ENCODE data around the gene ANKRD28.

ANKRD28 gene

DNA sequence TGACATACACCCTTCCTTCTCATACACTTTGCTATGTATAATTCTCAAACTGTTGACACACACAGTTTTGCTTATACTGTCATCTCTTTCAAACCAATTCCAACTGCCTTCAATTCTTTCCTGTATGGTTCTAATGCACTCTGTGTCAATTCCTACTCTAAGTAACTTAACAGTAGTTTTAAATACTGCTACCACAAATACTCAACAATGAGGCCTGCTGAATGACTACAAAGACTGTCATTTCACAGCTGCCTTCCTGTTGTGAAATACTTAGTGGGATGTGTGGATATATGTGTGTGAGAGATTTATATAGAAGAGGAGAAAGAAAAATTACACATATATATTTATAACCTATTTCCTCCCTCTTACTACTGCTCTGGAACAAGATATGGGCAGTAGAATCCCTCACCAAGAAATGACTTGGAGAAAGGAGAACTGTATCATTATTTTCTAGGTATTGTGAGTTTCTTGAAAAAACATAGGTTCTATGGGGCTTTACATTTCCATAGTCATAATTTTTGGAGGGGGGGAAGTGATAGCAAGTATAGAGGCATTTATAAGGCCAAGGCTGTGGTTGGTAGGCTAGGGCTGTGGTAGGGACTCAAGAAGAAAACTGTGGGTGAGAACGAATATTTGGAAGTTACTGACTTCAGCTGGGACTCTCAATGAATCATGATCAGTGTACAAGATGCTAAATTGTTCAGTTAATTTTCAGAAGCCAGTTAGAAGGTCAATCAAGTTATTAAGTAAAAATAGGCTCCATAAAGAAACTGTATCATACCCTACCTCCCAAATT, 88.7 kb downstream of the ANKRD28 start:
- ChIA-PET CTCF (no interaction called here), POLR2A (no interaction called here)
- no peak for DNase-seq (ENCODE audit: extremely low spot score)
- TF ChIP-seq ZNF384 (IDR thresholded peaks at IDR 0.05) (no peak), FOXK2 (IDR thresholded peaks at IDR 0.05) (no peak), CTBP1 (IDR thresholded peaks at IDR 0.05; ENCODE audit: borderline replicate concordance) (no peak), L3MBTL2 (conservative IDR thresholded peaks at IDR 0.05) (no peak), FOXA1 (IDR thresholded peaks at IDR 0.05) (no peak), FOXM1 (IDR thresholded peaks at IDR 0.05; ENCODE audit: borderline replicate concordance) (no peak), SUZ12 (IDR thresholded peaks at IDR 0.05) (no peak), ELF4 (IDR thresholded peaks at IDR 0.05) (no peak), ARNT (IDR thresholded peaks at IDR 0.05) (no peak), HDGF (IDR thresholded peaks at IDR 0.05; ENCODE audit: borderline replicate concordance) (no peak), NFRKB (IDR thresholded peaks at IDR 0.05) (no peak), TARDBP (IDR thresholded peaks at IDR 0.05) (no peak), LEF1 (IDR thresholded peaks at IDR 0.05; ENCODE audit: borderline replicate concordance) (no peak), BHLHE40 (IDR thresholded peaks at IDR 0.05; ENCODE audit: borderline replicate concordance) (no peak), SP1 (IDR thresholded peaks at IDR 0.05) (no peak)
- TF ChIP-seq, protein P1, sequence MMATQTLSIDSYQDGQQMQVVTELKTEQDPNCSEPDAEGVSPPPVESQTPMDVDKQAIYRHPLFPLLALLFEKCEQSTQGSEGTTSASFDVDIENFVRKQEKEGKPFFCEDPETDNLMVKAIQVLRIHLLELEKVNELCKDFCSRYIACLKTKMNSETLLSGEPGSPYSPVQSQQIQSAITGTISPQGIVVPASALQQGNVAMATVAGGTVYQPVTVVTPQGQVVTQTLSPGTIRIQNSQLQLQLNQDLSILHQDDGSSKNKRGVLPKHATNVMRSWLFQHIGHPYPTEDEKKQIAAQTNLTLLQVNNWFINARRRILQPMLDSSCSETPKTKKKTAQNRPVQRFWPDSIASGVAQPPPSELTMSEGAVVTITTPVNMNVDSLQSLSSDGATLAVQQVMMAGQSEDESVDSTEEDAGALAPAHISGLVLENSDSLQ (IDR thresholded peaks at IDR 0.05) = no peak

GRCh38 chr3:15707779-15708178, 90.0 kb downstream of the ANKRD28 start:
- ChIA-PET POLR2A (no interaction called here), CTCF (no interaction called here)
- TF ChIP-seq FOXK2 (IDR thresholded peaks at IDR 0.05) (no peak), L3MBTL2 (conservative IDR thresholded peaks at IDR 0.05) (no peak), ELF4 (IDR thresholded peaks at IDR 0.05) (no peak), HDGF (IDR thresholded peaks at IDR 0.05; ENCODE audit: borderline replicate concordance) (no peak), SP1 (IDR thresholded peaks at IDR 0.05) (no peak), FOXA1 (IDR thresholded peaks at IDR 0.05) (no peak), ARNT (IDR thresholded peaks at IDR 0.05) (no peak), TARDBP (IDR thresholded peaks at IDR 0.05) (no peak), FOXM1 (IDR thresholded peaks at IDR 0.05; ENCODE audit: borderline replicate concordance) (no peak), LEF1 (IDR thresholded peaks at IDR 0.05; ENCODE audit: borderline replicate concordance) (no peak), SUZ12 (IDR thresholded peaks at IDR 0.05) (no peak), NFRKB (IDR thresholded peaks at IDR 0.05) (no peak), BHLHE40 (IDR thresholded peaks at IDR 0.05; ENCODE audit: borderline replicate concordance) (no peak), ZNF384 (IDR thresholded peaks at IDR 0.05) (no peak), CTBP1 (IDR thresholded peaks at IDR 0.05; ENCODE audit: borderline replicate concordance) (no peak)
- TF ChIP-seq, protein P1 (IDR thresholded peaks at IDR 0.05) = no peak
- DNase-seq (ENCODE audit: extremely low spot score) = no peak

DNA sequence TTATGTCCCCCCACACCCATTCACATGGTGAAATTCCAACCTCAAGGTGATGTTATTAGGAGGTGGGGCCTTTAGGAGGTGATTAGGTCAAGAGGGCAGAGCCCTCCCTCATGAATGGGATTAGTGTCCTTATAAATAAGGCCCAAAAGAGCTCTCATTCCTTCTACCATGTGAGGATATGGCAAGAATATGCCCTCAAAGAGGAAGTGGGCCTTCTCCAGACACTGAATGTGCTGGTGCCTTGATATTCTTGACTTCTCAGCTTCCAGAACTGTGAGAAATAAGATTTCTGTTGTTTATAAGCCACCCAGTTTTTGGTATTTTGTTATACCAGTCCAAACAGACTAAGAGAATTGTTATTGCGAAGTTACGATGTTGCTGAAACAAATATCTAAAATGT, 94.4 kb downstream of the ANKRD28 start:
- ChIA-PET CTCF (no interaction called here), POLR2A (no interaction called here)
- no peak for TF ChIP-seq TARDBP (IDR thresholded peaks at IDR 0.05)
- no peak for TF ChIP-seq ZNF384 (IDR thresholded peaks at IDR 0.05)
- no peak for TF ChIP-seq HDGF (IDR thresholded peaks at IDR 0.05; ENCODE audit: borderline replicate concordance)
- no peak for TF ChIP-seq SP1 (IDR thresholded peaks at IDR 0.05)
- no peak for TF ChIP-seq ELF4 (IDR thresholded peaks at IDR 0.05)
- no peak for TF ChIP-seq BHLHE40 (IDR thresholded peaks at IDR 0.05; ENCODE audit: borderline replicate concordance)
- no peak for TF ChIP-seq L3MBTL2 (conservative IDR thresholded peaks at IDR 0.05)
- no peak for TF ChIP-seq SUZ12 (IDR thresholded peaks at IDR 0.05)
- TF ChIP-seq FOXK2 (IDR thresholded peaks at IDR 0.05) = no peak
- TF ChIP-seq NFRKB (IDR thresholded peaks at IDR 0.05) = no peak
- TF ChIP-seq FOXM1 (IDR thresholded peaks at IDR 0.05; ENCODE audit: borderline replicate concordance) = no peak
- TF ChIP-seq, protein P1 (IDR thresholded peaks at IDR 0.05) = no peak
- TF ChIP-seq CTBP1 (IDR thresholded peaks at IDR 0.05; ENCODE audit: borderline replicate concordance) = no peak
- TF ChIP-seq ARNT (IDR thresholded peaks at IDR 0.05) = no peak
- DNase-seq (ENCODE audit: extremely low spot score) = no peak

GRCh38 chr3:15694628-15695027, 103.2 kb downstream of the ANKRD28 start:
- CTCF ChIA-PET = no interaction called here
- POLR2A ChIA-PET = no interaction called here
- TF ChIP-seq HDGF (IDR thresholded peaks at IDR 0.05; ENCODE audit: borderline replicate concordance) = no peak
- TF ChIP-seq SP1 (IDR thresholded peaks at IDR 0.05) = no peak
- no peak for TF ChIP-seq ELF4 (IDR thresholded peaks at IDR 0.05)
- DNase-seq (ENCODE audit: extremely low spot score) = no peak

DNA sequence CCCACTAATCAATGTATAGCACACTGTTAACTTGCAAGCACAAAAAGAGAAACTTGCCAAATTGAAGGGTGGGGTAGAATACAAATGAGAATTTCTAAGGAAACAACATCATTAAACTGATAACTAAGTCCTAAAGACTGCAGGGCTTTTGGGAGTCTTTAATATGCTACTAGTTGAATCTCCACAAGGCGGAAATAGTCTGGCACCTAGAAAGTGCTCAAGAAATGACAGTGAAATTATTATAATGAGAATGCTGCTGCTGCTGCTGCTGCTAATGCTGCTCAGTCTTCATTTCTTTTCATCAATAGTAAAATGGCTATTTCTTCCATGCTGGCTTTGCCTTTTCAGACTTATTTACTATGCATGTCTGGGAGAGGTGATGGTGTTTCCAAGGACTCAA, 104.4 kb downstream of the ANKRD28 start:
- ChIA-PET POLR2A (no interaction called here), CTCF (no interaction called here)
- no peak for TF ChIP-seq FOXK2 (IDR thresholded peaks at IDR 0.05)
- no peak for TF ChIP-seq FOXM1 (IDR thresholded peaks at IDR 0.05; ENCODE audit: borderline replicate concordance)
- no peak for TF ChIP-seq CTBP1 (IDR thresholded peaks at IDR 0.05; ENCODE audit: borderline replicate concordance)
- TF ChIP-seq BHLHE40 (IDR thresholded peaks at IDR 0.05; ENCODE audit: borderline replicate concordance) = no peak
- TF ChIP-seq TARDBP (IDR thresholded peaks at IDR 0.05) = no peak
- no peak for TF ChIP-seq NFRKB (IDR thresholded peaks at IDR 0.05)
- no peak for TF ChIP-seq SUZ12 (IDR thresholded peaks at IDR 0.05)
- TF ChIP-seq LEF1 (IDR thresholded peaks at IDR 0.05; ENCODE audit: borderline replicate concordance) = no peak
- no peak for DNase-seq (ENCODE audit: extremely low spot score)

- ChIA-PET CTCF (no interaction called here), POLR2A (no interaction called here)
- no peak for DNase-seq (ENCODE audit: extremely low spot score)
- no peak for TF ChIP-seq ELF4 (IDR thresholded peaks at IDR 0.05)
- TF ChIP-seq CTBP1 (IDR thresholded peaks at IDR 0.05; ENCODE audit: borderline replicate concordance) = no peak
- no peak for TF ChIP-seq FOXA1 (IDR thresholded peaks at IDR 0.05)
- no peak for TF ChIP-seq ZNF384 (IDR thresholded peaks at IDR 0.05)
- no peak for TF ChIP-seq FOXM1 (IDR thresholded peaks at IDR 0.05; ENCODE audit: borderline replicate concordance)
- no peak for TF ChIP-seq HDGF (IDR thresholded peaks at IDR 0.05; ENCODE audit: borderline replicate concordance)
- no peak for TF ChIP-seq TARDBP (IDR thresholded peaks at IDR 0.05)
- TF ChIP-seq FOXK2 (IDR thresholded peaks at IDR 0.05) = no peak
Measured at GRCh38 chr3:15690748-15691147, 107.0 kb downstream of the ANKRD28 start.

Data from HEK293T (cell line).